Pulmonary artery endothelial cell (primary cell): ENCODE results near the gene FBF1. TPM values are rescaled to one million over a fixed set of nuclear protein-coding genes. Genes with fewer than 3 reads are reported as not detected.
A peak's percentile ranks its signal among the peaks of the same experiment; 100 is the strongest.
"Not testable (repeated sequence)": the region's sequence is repeated elsewhere in the genome, so short reads cannot be mapped to it uniquely, and the experiment has no call there.

Experiments used
- DNase-seq: peaks from one replicate; pipeline ENCODE4 v3.0.0-alpha.2; 2011; ENCODE audit warnings: low read depth, low spot score
- total RNA-seq: library from RNA; depleted of rRNA; stranded (reverse); fragments of >200 nt; gene quantifications from 2 replicates; pipeline ENCODE4 v1.2.3, GENCODE V29; 2014

Gene FBF1
- total RNA-seq, 1 donor from 2014 or later, result 6.9 TPM

- DNase-seq, result peak; percentile 95
These were observed 63.7 kb downstream of the FBF1 start for GRCh38 chr17:75876938-75877751.

- DNase-seq, result no peak
These were observed 64.5 kb downstream of the FBF1 start for GRCh38 chr17:75876190-75876937.

GRCh38 chr17:75875940-75876189, 65.0 kb downstream of the FBF1 start:
- no peak for DNase-seq

GRCh38 chr17:75875182-75875939, 65.5 kb downstream of the FBF1 start:
- no peak for DNase-seq

DNA sequence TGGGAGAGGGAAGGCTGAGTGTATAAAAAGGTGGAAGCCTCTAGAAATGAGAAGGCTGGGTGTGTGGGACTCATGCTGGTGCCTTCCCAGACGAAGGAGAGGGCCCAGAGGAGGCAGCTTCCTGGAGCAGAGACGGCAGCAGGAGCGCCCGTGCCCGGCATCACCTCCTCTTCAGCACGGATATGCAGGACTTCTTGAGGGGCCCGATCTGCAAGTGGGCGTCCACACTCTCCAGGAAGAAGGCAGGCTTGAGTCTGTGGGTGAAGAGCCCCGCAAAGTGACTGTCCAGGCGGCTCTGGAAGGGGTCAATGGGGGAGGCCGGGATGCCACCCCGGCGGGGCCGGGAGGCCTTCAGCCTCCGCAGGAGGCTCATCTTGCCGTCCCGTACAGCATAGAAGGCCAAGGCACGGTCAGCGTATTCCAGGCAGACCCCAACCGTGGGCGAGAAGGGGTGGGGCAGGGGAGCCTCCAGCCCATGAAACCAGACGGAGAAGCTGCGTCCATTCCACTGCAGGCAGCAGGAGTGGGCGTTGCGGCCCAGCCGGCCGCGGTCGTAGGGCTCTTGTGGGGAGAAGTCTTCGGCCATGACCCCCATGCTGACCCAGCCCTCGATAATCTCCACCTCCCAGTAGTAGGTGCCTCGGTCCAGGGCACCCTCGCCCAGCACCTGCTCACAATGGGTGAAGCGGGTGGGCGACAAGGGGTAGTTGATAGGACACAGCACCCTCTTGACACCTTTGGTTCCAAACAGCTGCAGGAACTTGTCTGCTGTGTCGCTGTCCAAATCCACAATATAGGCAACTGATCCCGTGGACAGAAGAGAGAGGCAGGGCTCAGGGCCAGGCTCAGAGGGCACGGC, 66.3 kb downstream of the FBF1 start:
- no peak for DNase-seq

DNA sequence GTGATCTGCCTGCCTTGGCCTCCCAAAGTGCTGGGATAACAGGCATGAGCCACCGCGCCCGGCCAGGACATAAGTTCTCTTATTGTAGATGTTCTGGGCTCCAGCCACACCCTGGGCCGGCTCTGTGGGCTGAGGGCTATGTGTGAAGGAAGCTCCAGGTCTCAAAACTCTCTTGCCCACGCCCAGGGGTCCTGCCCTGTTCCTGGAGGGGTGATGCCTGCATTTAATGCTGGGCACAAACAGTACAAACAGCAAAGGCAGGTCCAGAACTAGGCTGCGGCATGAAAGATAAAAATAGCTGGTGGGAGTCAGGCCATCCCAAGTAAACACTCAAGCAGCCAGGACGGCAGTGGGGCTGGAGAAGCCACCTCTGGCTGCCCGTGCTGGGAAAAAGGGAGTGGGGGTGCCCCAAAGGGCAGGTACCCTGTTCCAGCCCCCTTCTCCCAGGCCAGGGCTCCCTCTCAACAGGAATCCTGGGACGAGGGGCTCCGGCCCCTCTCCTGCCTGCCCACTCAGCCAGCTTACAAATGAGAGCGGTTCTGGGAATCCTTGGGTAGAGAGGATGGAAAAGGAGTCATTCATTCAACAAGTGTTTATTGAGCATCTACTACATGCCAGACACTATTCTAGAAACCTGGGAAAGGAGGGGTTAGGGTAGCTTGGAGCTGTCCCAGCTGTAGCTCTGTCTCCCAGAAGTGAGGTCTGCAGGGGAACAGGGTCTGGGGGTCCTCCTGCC, 67.1 kb downstream of the FBF1 start:
- DNase-seq, result no peak

GRCh38 chr17:75872434-75873351, 68.1 kb downstream of the FBF1 start:
- DNase-seq, result peak; percentile 88

DNA sequence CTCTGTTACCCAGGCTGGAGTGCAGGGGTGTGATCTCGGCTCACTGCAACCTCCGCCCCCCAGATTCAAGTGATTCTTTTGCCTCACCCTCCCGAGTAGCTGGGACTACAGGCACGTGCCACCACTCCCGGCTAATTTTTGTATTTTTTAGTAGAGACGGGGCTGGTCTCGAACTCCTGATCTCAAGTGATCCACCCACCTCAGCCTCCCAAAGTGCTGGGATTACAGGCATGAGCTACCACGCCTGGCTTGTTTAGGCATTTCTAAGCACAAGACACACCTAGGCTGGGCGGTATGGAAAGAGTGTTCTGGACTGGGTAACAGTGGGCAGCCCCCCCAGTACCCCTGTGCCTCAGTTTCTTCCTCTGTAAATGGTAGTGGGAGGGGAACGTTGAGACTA, 70.6 kb downstream of the FBF1 start:
- DNase-seq, result not testable (repeated sequence)

DNA sequence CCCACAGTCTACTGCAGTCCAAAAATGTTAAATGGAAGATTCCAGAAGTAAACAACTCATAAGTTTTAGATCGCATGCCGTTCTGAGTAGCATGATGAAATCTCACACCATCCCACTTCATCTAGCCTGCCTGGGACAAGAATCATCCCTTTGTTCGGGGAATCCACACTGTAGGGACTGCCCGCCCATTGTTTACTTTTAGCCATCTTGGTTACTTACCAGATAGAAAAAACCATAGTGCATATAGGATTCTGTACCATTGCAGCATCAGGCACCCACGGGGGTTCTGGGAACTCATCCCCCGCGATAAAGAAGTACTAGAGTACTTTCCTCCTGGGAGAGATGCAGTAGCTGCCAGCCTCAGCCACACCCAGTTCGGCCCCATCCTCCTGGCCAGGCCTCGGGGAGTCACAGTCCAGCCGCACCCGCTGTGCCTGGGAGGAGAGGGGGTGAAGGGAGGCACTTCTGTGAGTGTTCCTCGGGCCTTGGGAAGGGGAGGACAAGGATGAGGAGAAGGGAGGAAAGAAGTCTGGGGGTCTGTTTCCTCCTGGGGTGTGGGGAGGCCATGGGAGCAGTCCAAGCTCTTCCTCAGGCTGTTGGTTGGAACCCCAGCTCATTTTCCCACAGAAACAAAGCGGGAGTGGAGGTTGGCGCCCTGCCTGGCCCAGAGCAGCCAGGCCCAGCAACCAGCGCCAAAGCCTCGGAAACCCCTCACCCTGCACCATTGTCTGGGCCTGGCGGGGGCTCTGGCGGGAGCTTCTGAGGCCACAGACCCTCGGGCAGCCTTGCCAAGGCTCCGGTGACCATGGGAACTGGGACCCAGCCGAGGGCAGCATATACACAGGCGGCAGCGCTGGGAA, 71.3 kb downstream of the FBF1 start:
- DNase-seq, result no peak

GRCh38 chr17:75868730-75869281, 72.0 kb downstream of the FBF1 start:
- not testable (repeated sequence) for DNase-seq

DNA sequence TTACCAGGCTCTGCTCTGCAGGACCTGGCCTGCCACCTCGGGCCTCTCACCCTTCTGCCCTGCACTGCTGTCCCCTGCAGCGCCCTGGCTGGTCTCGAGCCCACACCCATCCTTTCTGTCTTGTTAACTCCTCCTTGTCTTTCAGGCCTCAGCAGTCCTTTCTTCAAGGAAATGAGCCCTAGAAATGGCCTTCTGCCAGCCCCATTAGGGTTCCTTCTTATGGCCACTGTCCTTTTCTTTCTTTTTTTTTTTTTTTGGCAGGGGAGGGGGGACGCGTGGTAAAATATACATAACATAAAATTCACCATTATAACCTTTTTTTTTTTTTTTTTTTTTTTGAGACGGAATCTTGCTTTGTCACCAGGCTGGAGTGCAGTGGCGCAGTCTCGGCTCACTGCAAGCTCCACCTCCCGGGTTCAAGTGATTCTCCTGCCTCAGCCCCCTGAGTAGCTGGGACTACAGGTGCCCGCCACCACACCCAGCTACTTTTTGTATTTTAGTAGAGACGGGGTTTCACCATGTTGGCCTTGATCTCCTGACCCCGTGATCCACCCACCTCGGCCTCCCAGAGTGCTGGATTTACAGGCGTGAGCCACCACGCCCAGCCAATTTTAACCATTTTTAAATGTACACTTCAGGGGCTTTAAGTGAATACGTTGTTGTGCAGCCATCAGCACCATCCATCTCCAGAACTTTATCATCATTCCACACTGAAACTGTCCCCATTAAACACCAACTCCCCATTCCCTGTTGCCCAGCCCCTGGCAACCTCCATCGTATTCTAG, 75.2 kb downstream of the FBF1 start:
- not testable (repeated sequence) for DNase-seq

DNA sequence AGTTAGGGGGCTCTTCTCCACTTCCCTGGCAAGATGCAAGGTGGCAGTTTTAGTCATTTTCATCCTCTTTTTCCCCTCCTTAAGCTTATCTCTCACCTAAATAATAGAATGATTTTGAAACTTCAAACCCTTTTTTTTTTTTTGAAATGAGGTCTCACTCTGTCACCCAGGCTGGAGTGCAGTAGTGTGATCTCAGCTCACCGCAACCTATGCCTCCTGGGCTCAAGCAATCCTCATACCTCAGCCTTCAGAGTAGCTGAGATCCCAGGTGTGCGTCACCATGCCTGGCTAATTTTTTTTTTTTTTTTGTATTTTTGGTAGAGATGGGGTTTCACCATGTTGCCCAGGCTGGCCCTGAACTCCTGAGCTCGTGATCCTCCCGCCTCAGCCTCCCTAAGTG, 76.0 kb downstream of the FBF1 start:
- DNase-seq, result not testable (repeated sequence)

DNA sequence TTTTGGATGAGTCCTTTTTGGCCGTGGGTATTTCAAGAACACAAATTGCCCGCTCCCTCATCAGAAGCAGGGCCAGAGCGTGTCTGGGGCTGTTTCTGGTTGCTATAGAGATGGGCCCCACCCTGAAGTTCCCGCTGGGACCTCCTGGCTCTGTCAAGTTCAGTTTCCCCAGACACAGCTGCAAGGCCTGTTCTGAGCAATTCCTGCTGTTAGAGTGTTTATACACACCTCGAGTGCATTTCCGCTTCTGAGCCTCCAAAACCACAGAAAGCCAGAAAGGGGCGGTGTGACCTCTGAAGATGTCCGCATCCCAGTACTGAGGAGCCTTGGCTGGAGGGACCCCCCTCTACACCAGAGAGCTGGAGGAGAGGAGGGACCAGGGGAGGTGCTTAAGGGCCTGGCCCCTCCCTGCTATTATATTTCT, 76.4 kb downstream of the FBF1 start:
- DNase-seq, result no peak

DNA sequence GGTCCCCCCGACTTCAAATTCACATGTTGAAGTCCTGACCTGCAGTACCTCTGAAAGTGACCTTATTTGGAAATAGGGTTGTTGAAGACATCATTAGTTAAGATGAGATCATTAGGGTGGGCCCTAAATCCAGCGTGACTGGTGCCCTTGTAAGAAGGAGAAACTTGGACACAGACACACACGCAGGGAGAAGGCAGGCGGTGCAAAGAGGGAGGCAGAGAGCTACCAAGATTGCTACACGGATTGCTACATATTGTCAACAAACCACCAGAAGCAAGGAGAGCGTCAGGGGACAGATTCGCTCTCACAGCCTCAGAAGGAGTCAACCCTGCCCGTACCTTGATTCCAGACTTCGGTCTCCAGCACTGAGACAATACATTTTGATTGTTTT, 78.9 kb downstream of the FBF1 start:
- no peak for DNase-seq
